ENCODE measurements around the gene KLB. TPM values are rescaled to one million over a fixed set of nuclear protein-coding genes. Genes with fewer than 3 reads are reported as not detected.

Gene KLB
- total RNA-seq, 2 experiments from 2014 or later, result not detected

GRCh38 chr4:39490322-39490721 is 83.6 kb downstream of the KLB start:
- no peaks in the 10 kb centered on the region for H3K9me3 Mint-ChIP-seq
- intact Hi-C loops (cut with micrococcal nuclease), result no loop called here
- no peaks in the 10 kb centered on the region for H3K36me3 Mint-ChIP-seq (ENCODE audit: low read depth)
- ATAC-seq, result no peak
- H3K4me3 Mint-ChIP-seq, result no peak overlapping the region
- no peaks in the 10 kb centered on the region for H3K4me1 Mint-ChIP-seq (ENCODE audit: low read depth)
- H3K27me3 Mint-ChIP-seq, result no peaks in the 10 kb centered on the region
- TF ChIP-seq, protein P1, sequence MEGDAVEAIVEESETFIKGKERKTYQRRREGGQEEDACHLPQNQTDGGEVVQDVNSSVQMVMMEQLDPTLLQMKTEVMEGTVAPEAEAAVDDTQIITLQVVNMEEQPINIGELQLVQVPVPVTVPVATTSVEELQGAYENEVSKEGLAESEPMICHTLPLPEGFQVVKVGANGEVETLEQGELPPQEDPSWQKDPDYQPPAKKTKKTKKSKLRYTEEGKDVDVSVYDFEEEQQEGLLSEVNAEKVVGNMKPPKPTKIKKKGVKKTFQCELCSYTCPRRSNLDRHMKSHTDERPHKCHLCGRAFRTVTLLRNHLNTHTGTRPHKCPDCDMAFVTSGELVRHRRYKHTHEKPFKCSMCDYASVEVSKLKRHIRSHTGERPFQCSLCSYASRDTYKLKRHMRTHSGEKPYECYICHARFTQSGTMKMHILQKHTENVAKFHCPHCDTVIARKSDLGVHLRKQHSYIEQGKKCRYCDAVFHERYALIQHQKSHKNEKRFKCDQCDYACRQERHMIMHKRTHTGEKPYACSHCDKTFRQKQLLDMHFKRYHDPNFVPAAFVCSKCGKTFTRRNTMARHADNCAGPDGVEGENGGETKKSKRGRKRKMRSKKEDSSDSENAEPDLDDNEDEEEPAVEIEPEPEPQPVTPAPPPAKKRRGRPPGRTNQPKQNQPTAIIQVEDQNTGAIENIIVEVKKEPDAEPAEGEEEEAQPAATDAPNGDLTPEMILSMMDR (IDR thresholded peaks at IDR 0.05), result no peak
- ChIA-PET CTCF (interaction anchor here (1.3 to 1.7 kb wide), 2 partner anchors 12 to 21 kb away, joined by 3 to 4 read pairs; no protein-coding TSS in a partner anchor), POLR2A (interaction anchor here (0.7 kb wide), 1 partner anchor 15 kb away, joined by 5 read pairs; no protein-coding TSS in a partner anchor)
- no peak for DNase-seq
- no peak overlapping the region for H3K27ac Mint-ChIP-seq

- Mint-ChIP-seq H3K4me3 (no peak overlapping the region), H3K9me3 (no peaks in the 10 kb centered on the region), H3K27ac (no peak overlapping the region), H3K36me3 (ENCODE audit: low read depth) (peaks cover 5% of the 10 kb centered on the region), H3K4me1 (ENCODE audit: low read depth) (no peaks in the 10 kb centered on the region), H3K27me3 (no peaks in the 10 kb centered on the region)
- no peak for DNase-seq
- POLR2A ChIA-PET, result no interaction called here
- CTCF ChIA-PET, result interaction anchor here (2.1 kb wide), 1 partner anchor 25 kb away, joined by 5 read pairs; no protein-coding TSS in a partner anchor
- no peak for ATAC-seq
- intact Hi-C loops (cut with micrococcal nuclease), result no loop called here
- TF ChIP-seq, protein P1 (IDR thresholded peaks at IDR 0.05), result no peak
Measured at GRCh38 chr4:39494354-39494753, 87.6 kb downstream of the KLB start.

- no peaks in the 10 kb centered on the region for H3K4me1 Mint-ChIP-seq (ENCODE audit: low read depth)
- ChIA-PET CTCF (interaction anchor here (1.7 to 2.3 kb wide), 2 partner anchors 27 to 72 kb away, joined by 3 to 9 read pairs; no protein-coding TSS in a partner anchor), POLR2A (interaction anchor here (1.6 kb wide), 1 partner anchor 27 kb away, joined by 3 read pairs; no protein-coding TSS in a partner anchor)
- no peak for ATAC-seq
- H3K4me3 Mint-ChIP-seq, result no peak overlapping the region
- no peak overlapping the region for H3K27ac Mint-ChIP-seq
- peaks cover 8% of the 10 kb centered on the region for H3K36me3 Mint-ChIP-seq (ENCODE audit: low read depth)
- no peaks in the 10 kb centered on the region for H3K9me3 Mint-ChIP-seq
- DNase-seq, result no peak
- TF ChIP-seq, protein P1 (IDR thresholded peaks at IDR 0.05), result no peak
- intact Hi-C loops (cut with micrococcal nuclease), result no loop called here
- no peaks in the 10 kb centered on the region for H3K27me3 Mint-ChIP-seq
Measured at GRCh38 chr4:39495446-39496213, 88.9 kb downstream of the KLB start.

DNA sequence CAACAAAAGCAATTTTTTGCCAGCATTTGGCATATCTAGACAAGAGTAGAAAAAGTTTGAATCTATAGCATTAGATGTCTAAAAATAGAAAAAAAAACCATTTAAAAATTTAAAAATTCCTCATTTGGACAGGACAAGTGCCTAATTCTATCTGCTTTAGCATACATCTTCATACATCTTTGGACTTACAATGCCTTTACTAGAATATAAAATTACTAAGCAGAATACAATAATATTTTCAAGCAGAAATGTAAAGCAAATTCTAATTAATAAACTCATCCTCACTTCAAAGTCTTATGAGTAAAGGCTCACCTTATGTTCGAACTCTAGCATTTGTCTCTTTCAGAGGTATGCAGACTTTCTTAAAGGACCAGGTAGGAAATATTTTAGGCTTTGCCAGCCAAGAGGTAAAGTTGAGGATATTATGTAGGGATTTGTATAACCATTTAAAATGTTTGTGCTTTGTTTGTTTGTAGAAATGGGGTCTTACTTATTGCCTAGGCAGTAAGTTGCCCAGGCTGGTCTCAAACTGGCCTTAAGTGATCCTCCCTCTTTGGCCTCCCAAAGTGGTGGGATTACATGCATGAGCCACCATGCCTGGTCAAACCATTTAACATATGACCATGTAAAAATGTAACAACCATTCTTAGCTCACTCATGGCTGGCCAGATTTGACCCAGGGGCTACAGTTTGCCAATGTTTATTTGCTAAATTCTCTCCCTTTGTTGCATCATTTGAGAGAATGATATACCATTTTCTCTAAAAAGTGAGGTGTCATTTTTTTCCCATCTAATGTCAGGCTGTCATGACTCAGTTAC is 91.4 kb downstream of the KLB start:
- ChIA-PET CTCF (no interaction called here), POLR2A (interaction anchor here (0.7 kb wide), 1 partner anchor 367 kb away, joined by 3 read pairs; no protein-coding TSS in a partner anchor)
- ATAC-seq (no peak), DNase-seq (no peak)
- Mint-ChIP-seq H3K36me3 (ENCODE audit: low read depth) (peaks cover 8% of the 10 kb centered on the region), H3K4me3 (no peak overlapping the region), H3K4me1 (ENCODE audit: low read depth) (no peaks in the 10 kb centered on the region), H3K9me3 (no peaks in the 10 kb centered on the region), H3K27ac (no peak overlapping the region), H3K27me3 (no peaks in the 10 kb centered on the region)
- TF ChIP-seq, protein P1 (IDR thresholded peaks at IDR 0.05), result no peak
- intact Hi-C loops (cut with micrococcal nuclease), result no loop called here

GRCh38 chr4:39498727-39499020 is 91.9 kb downstream of the KLB start:
- H3K4me1 Mint-ChIP-seq (ENCODE audit: low read depth), result no peaks in the 10 kb centered on the region
- TF ChIP-seq, protein P1 (IDR thresholded peaks at IDR 0.05), result no peak

More at GRCh38 chr4:39498727-39499020, 91.9 kb downstream of the KLB start:
- Mint-ChIP-seq H3K27me3 (no peaks in the 10 kb centered on the region), H3K27ac (no peak overlapping the region), H3K4me3 (no peak overlapping the region), H3K9me3 (no peaks in the 10 kb centered on the region), H3K36me3 (ENCODE audit: low read depth) (peaks cover 12% of the 10 kb centered on the region)
- intact Hi-C loops (cut with micrococcal nuclease), result no loop called here
- ChIA-PET CTCF (no interaction called here), POLR2A (interaction anchor here (0.7 kb wide), 1 partner anchor 366 kb away, joined by 3 read pairs; no protein-coding TSS in a partner anchor)
- ATAC-seq (no peak), DNase-seq (no peak)
